ENCODE data around the gene MCC.

The MCC gene

DNA sequence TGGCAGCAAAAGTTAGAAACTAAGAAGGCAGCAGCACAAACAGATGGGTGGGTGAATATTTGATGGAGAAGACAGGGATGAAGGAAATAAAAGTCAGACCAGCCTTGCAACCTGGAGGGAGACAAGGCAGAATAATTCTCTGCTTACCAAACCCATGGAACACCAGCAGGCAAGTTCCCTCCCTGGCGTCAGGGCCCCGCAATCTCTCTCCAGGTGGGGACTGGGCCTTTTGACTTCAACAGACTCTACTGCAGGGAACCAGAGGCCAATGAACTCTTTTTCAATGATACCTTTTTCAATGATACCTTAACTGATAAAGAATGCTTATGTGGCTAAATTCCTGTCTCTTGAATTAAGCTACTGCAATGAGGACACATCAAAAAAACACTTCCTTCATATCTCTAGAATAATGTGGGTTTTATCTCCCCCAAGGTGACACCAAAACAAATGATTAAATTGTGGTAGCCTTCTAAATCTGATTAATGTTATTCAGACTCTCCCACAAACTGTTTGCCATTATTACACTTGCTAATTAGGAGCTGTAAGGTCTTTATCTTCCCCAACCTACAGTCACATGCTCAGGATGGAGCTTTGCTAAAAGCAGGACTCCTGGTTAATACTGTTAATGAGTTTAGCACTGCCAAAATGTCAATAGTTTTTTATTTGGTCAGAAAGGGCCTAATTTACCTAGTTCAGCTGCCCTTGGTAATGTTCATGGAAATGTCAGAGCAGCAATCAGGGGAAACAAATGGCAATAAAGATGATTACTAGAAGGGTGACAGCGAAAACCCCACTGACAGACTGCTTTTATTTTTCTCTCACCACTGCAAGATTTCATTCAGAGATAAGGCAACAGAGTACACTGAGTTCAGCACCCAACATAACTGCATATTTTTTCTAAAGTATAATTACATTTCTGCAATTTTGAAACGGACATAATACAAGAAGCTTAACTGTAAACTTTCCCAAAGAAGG lies 218.9 kb downstream of the MCC start:
- no peak for DNase-seq

DNA sequence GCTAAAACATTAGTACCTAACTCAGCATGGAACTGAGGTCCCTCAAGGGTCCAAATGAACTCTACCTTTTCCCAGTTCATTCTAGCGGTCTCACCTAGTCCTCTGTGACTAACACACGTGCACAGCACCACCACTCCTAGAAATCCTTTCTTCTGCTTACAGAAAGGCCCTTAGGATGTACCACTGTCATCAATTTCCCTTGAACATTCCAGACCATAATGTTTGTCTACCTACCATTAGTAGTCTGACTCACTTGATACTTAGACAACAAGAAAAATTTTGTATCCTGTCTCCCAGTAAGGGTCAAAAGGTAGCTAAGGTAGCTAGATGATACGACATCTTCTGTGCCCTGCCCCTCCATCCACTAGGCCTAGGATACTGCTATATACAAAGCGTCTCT lies 220.0 kb downstream of the MCC start:
- DNase-seq = no peak

DNA sequence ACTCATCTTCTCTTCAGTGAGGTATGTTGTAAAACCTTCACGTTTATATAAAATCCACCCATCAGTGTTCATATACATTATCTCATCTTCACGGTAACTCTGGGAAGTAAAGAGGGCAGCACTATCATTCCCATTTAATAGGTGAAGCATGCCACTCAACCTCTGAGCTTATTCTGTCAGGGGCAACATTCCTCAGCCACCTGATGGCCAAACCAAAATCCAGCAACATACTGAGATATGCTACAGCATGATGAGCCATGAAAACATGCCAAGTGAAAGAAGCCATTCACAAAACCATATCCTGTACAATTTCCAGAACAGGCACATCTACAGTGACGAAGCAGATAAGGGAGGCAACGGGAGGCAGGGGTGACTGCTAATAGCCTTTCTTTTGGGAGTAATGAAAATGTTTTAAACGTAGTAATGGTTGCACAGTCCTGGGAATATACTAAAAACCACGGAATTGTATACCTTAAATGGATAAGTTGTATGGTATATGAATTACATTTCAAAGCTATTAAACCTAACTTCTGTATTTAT lies 220.8 kb downstream of the MCC start:
- DNase-seq = no peak

DNA sequence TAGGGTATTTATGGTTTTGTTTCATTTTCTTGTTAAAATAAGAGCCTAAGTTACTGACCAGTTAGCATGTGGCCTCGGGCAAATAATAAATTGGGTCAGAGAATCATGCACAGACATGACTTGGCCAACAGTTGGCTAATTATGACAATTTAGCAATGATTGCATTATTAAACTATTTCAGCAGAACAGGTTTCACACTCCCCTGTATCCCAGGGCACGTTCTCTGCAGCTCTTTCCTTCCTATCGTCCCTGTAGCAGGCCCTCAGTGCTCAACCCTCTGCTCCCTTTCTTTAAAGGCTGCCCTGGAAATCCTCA lies 221.4 kb downstream of the MCC start:
- DNase-seq = no peak

DNA sequence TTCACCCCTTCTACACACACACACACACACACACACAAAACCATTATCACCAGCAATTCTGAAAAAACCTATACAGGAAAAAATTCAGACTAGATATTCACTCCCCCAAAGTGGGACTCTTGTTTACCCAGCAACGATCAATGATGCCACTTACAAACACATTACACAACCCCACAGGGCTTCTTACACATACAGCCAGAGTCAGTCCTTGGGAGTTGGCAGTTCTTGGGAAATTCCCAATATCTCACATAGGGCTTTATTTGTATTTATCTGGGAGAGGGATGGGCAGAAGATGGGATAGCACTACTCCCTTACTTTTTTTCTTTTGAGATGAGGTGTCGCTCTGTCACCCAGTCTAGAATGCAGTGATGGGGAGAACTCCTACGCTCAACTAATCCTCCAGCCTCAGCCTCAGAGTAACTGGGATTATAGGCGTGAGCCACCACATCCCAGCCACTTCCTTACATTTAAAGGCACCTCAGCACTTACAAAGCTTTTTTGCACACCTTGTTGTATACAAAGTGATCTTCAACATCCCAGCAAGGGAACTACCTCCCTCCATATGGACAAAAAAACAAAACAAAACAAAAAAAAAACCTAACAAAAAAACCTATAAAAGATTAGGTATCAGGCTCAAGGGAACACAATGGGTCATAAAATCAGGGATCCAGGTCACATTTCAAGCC lies 221.9 kb downstream of the MCC start:
- no peak for DNase-seq

DNA sequence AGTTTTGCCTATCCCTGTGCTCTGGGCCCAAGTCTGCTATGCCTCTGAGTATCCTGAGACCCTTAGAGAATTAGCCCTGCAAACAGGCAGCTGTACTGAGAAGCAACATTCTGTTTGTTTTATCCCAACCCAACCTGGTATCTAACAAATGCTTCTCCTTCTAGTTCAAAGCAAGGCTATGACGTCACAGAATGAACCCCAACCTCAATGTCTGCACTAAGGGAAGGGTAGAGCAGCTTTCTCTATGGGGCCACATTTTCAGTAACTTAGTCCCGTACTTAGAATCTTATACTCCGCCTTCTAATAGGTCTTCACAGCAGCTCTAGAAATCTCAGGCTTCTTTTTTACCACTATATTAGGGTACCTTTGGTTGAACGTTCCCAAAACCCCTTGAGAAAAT lies 223.1 kb downstream of the MCC start:
- DNase-seq = no peak

DNA sequence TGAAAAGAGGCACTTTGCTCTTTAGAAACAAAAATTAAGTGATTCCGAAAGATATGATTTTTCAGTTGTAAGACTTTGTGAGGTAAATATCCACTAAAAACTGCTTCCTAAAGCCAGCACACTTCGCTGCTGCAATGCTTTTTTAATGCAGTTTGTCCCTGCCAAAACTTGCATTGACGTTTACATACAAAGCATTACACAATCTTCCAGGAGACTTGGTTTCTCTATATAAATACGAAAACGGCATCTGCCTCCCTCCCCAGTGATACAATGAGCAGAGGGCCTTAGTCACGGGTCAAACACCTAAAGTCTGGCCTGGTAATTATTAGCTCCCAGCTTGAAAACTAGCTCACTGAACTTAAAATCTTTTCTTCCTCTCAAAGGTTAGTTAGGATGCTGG lies 224.2 kb downstream of the MCC start:
- DNase-seq = no peak

DNA sequence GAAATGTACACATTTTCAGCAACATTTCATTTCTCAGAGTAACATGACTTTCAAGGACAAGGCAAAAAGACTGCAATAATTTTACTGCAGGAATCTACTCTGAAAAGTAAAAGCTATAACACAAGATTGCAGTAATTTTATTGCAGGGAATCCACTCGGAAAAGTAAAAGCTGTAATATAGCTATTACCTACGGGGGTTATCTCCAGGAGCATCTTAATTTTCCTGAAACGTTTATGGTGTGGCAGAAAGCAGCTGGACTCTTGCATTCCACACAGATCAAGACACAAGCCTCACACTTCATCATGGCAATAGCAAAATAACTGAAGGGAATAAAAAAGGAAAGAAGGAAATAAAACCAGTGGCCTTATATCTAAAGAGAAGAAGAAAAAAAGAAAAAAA lies 224.7 kb downstream of the MCC start:
- no peak for DNase-seq

DNA sequence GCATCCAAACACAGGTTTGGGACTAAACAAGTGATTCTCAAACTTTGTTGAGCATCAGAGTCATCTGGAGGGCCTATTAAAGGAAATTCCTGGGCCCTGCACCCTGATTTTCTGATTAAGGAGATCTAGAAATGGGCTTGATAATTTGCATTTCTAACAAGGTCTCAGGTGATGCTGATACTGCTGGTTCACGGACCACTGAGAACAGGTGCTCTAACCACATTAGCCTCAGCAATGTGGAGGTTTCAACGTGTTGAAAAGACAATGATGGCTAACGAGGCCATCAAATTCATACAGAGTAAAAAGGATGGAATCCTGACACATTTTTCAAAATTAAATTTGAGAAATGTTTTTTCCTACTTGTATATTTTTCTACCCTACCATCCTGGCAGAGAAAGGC lies 225.6 kb downstream of the MCC start:
- DNase-seq = no peak

DNA sequence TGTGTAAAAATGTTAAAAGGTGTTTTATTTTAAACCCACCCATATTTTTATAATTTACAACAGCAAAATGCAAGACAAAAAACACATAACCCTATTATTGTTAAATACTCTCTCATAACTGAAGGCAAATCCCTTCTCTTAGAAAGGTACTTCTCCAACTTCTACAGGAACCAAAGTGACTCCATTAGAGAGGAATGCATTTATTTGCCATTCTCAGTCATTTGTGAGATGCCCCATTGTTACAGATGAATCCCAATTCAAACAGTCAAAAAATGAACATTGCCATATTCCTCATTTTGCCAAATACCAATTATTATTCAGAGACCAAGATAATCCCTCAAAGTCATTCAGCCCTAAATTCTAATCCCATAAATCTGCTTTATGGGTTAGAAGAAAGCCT lies 229.2 kb downstream of the MCC start:
- no peak for DNase-seq

DNA sequence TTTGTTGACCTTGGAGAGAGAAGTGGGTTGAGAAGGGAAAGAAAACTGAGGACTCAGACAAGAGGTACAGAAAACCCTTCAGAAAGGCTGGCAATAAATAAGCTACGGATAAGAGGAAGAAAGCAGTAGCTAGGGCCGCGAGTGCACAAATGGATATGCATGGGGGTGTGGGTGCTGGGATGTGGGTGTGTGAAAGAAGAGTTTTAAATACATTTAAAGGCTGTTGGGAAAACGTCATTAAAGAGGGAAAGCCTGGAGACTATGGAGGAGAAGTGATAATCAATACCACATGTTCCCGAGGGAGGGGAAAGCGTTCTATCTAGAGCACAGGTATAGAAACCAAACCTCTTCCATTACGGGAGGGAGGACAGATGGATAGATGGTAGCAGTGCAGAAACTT lies 230.7 kb downstream of the MCC start:
- DNase-seq = no peak

DNA sequence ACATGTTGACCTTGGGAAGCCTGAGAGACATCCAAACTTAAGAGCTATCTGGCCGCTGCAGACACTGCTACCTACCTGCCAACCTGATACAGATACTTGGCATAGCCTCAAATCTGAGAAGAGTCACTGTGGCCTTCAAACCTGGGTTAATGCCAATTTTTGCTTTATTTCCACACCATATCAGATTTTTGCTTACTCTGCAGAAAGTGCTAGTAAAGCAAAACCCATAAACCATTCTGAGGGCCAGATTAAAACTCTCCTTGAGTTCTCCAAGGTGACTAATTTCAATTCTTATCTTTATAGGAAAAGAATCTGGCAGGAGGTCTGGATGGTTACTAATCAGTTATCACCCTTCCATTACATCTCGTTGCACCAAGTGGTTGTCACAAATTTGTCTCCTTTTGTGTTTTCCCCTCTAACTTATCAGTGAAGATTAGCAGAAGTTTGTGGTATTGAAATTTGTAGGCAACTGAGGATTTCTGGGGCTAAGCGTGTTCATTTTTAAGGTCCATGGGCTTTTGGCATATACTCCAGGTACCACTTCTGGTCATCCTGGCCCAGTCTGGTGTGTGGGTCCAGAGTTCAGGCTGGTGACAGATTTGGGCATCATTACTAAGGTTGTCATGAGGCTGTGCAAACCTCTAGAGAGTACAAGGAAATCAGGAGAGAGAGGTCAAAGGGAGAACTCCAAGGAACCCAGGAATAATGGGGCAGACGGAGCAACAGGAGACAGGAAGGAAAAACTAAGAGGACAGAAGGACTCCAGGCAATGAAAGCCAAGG lies 231.4 kb downstream of the MCC start:
- DNase-seq = no peak

DNA sequence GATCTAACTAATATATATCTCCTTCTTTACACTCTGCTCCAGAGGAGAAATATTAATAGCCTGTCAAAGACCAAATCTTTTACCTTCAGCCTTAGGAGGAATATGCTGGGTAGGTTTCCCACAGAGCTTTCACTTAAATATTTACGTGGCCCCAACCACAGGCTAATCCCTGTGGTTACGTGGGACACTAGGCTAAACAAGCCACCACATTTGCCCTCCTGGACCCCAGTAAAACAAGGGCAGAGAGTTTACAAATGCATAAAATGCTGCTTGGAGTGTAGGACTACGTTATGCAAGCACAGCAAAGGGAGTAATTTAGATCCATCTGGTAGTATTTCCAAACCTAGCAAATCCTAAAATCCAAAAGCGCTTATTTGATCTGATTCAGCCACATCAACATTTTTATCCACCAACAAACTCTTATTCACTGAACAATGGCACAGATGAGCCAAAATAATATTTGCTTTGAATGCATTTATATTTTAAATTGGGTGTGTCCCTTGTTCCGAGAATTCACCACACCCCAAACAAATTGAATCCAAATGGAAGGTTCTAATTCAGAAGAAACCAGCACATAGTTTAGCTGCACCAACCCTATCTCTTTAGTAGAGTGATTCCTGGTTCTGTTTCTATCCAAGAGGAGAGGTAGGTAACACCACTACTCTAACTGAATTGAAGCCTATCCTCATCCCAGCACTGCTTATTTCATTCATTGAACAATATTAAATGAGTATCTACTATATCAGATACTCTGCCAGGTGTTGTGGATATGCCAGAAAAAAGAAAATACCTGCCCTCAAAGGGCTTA lies 232.5 kb downstream of the MCC start:
- DNase-seq = no peak

DNA sequence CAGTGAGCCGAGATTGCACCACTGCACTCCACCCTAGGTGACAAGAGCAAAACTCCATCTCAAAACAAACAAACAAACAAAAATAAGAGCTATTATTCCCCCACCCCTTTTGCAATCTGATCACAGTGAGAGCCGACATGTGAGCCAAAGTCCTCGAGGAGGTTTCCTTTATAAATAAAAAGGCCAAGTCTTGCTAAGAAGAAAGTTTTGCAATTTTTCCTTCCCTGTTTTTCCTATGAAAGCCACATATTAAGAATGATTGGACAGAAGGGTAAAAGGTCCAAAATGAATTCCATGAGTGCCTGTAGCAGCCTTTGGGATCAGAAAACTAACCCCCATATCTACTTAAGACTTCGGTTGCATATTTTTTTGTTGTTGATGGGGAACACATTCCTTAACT lies 233.1 kb downstream of the MCC start:
- DNase-seq = no peak

DNA sequence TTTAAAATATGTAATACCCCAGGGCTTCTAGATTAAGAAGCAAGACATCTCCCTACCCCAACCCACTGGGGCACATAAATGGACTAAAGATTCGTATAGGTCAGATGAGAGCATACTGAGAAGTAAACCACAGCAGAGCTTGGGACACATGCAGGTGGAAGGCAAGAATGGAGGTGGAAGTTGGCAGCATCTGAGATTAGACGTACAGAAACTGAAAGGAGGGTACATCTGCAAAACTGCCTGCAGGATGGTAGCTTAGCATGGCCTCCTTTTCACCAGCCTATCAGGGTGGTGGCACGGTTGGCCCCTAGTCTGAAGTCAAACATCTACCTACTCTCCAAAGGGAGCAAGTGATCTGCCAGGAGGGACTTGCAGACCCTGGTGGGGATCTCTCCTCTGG lies 235.2 kb downstream of the MCC start:
- DNase-seq = no peak

DNA sequence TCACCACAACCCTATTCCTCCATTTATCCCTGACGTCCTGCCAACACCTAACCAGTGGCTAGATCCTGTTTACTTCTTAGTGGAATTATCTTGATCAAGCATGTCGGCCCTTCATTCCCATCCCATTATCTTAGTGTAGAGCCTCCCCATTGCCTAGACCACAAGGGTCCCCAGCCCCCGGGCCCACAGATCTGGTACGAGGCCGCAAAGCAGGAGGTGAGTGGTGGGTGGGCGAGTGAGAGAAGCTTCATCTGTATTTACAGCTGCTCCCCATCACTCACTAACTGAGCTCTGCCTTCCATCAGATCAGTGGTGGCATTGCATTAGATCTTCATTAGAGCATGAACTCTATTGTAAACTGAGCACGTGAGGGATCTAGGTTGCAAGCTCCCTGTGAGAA lies 236.2 kb downstream of the MCC start:
- no peak for DNase-seq

DNA sequence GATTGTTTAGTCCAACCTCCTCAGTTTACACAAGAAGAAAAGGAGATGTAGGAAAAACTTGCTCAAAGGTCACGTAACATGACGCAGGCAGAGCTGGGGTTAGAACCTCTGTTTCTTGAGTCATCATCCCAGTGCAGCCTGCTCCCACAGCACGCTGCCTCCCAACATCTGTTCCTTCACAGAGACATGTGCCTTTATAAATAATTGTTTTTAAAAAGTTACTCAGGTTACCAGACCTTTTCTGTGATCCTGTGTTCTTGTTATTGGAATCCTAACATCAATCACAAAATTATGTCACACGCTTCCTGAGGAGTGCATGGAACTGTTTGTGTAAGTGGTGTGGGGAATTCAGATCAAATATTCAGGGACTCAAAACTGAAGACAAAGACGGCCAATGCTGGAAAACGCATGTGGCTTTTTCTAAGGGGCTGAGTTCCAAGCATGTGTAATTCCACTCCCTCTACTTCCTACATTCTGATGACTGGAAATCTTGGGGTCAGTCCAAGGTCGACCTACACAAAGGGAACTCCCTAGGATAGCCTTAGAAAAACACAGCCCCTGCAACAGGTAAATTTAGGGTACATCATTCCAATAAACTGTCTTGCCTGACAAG lies 237.8 kb downstream of the MCC start:
- peak; percentile 62 for DNase-seq

DNA sequence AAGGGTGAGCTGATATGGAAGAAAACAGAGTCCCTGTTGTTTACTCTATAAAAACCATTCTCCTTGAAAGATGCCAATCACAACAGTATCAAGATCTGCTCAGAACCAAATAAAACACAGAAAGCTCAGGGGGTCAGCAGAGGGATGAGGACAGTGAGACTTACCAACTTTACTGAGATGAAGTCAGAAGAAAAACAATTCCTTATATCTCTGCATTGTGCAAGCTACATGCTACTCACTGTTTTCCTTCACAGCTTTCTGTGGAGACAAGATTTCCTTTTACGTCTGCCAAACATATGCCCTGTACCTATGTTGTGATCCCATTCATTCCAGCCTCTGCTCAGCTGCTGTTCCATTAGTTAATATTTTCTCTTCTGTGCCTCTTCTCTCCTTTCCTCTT lies 239.0 kb downstream of the MCC start:
- peak; percentile 24 for DNase-seq

DNA sequence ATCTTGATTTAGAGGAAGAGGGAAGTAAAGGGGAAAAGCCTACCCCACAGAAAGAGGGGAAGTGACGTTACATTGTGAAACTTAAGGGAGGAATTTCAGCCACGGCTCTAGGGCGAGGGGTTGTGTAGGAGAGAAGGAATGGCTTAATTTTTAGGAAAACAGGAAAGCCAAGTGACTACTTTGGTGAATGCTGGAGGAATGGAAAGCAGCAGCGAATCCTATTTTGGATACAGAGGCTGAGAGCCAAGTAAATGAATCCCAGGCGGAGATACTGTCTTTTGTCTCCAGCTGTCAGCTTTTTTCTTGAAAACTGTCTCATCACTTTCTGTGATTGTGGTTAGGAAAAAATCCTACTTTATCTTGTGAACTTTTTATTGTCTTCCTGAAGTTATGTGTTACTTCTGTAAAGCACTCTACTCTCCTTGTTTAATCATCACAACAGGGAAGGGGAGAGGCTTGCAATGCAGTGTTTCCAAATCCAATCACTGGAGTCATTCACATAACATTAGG lies 241.8 kb downstream of the MCC start:
- peak; percentile 76 for DNase-seq

DNA sequence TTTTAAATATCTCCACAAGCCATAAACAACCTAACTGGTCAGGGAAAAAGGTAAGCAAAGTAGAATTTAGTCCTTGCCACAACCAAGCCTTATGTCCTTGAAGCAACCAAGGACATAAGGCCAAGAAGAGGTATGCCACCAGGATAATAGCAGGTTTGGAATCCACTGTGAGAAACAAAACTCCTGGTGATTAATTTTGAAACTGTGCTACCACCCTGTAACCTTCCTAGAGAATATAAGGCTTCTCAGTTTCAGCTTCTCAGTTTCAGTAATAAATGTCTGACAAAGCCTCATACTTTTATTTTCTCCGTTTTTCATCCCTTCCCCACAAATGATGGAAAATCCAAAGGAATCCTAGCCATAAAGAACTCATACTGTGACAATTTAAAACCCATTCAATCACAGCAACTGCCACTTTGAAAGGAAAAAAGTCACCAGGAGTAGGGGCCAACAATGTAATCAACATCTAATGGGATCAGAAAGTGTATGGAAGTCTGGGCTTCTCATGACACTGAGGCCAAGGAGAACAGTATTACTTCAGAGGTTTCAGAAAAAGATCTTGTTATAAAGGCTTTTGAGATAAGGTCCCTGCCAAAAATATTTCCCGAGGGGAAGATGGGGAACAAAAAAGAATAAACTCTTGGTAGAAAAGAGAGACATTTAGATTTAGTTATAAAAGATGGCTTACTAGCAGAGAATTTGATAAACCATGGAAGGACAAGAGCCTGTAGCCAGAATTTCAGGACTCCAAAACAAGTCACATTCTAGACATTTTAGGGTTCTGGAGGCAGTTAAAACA lies 242.6 kb downstream of the MCC start:
- no peak for DNase-seq

DNA sequence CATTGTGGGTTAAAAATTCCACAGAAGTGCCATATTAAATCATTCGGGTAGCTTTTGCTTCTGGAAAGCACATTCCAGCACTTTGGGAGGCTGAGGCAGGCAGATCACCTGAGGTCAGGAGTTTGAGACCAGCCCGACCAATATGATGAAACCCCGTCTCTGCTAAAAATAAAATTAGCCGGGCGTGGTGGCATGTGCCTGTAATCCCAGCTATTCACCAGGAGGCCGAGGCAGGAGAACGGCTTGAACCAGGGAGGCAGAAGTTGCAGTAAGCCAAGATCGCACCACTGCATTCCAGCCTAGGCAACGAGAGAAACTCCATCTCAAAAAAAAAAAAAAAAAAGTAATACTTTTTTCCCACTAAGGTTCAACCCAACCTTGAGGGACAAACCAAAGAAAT lies 243.3 kb downstream of the MCC start:
- no peak for DNase-seq
